Epithelial cell of esophagus (primary cell): ENCODE results near the gene ARAP1.

Source experiments
- DNase-seq: peaks from one replicate; pipeline ENCODE4 v3.0.0; 2010; ENCODE audit warnings: low read depth
- H3K4me3 ChIP-seq: 2 replicates; pipeline ENCODE4 v1.5.1; 2011; ENCODE audit warnings: mild to moderate bottlenecking, low read length, control low read depth
- TF ChIP-seq, protein P1 (sequence below): IDR thresholded peaks from 2 replicates; pipeline ENCODE4 v1.5.1; 2011; ENCODE audit warnings: low read depth, mild to moderate bottlenecking, low read length, control low read depth, inconsistent platforms; ENCODE audit not compliant: insufficient read depth; ENCODE audit errors: missing control alignments

Gene ARAP1

DNA sequence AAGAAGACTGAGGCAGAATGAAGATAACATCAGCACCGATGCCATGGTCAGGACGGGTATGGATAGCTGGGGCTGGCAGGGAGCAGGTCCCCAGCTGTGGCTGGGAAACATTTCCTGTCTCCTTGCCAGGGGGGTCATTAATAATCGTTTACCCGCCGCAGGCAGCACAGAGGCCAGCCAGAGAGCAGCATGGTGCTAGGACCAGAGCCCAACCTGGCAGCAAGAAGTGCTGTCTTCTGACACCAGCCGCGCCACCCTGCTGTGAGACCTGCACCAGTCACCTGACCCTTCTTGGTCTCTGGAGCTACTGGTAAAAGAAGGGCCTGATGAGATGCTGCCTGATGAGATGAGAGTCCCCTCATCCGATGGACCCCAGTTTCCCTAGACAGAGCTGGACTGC, 114.3 kb downstream of the ARAP1 start:
- no peak for DNase-seq
- no peak overlapping the region for H3K4me3 ChIP-seq
- TF ChIP-seq, protein P1, sequence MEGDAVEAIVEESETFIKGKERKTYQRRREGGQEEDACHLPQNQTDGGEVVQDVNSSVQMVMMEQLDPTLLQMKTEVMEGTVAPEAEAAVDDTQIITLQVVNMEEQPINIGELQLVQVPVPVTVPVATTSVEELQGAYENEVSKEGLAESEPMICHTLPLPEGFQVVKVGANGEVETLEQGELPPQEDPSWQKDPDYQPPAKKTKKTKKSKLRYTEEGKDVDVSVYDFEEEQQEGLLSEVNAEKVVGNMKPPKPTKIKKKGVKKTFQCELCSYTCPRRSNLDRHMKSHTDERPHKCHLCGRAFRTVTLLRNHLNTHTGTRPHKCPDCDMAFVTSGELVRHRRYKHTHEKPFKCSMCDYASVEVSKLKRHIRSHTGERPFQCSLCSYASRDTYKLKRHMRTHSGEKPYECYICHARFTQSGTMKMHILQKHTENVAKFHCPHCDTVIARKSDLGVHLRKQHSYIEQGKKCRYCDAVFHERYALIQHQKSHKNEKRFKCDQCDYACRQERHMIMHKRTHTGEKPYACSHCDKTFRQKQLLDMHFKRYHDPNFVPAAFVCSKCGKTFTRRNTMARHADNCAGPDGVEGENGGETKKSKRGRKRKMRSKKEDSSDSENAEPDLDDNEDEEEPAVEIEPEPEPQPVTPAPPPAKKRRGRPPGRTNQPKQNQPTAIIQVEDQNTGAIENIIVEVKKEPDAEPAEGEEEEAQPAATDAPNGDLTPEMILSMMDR, result no peak

DNA sequence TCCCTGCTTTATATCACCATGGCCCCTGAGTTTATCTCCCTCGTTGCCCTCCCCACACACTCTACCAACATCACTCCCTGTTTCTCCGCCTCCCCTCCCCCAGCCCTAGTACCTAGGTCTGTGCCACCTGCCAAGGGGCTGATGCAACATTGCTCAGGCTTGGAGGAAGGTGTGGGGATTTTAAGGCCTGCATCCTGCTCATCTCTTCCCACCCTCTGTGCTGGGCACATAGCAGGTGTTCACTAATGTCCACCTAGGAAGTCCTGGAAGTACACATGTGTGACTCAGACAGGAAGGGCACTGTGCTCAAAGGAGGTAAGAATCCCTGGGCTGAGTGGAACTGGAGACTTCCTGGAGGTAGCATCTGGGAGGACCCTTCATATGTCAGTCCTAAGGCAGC, 115.0 kb downstream of the ARAP1 start:
- no peak overlapping the region for H3K4me3 ChIP-seq
- no peak for DNase-seq
- TF ChIP-seq, protein P1, result no peak

DNA sequence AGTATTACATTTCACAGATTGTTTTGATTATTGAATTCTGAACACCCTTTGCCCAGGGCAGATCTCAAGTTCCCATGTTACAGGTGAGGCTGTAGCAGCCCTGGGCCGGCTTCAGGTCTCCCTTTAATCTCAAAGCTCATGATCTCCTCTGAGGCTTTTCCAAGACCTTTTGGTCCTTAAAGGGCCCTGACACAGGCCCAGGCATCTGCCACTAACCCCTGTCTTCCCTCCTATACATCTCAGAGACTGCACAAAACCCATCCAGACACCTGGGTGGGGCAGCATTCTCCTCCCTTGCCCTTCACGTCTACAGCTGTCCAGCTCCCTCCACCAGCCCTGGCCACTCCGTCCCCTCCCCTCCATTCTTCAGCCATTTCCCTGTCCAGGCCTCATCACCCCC, 115.8 kb downstream of the ARAP1 start:
- DNase-seq, result no peak
- TF ChIP-seq, protein P1, result no peak
- H3K4me3 ChIP-seq, result no peak overlapping the region

DNA sequence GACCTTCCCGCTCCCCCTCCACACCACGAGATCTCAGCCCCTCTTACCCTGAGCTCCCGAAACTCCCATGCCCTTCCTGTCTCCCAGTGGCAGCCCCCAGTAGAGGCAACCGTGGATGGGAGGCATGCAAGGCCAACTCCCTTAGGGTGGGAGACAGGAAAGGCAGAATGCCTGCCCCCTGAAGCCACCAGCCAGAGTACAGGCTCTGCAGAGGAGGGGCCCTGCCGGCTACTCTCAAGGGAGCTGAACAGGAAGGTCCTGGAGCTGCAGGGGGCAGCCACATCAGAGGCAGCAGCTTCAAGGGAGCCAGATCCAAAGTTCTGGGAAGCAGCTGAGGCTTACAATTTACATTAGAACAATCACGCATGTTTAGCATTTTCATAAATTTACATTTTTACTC, 116.3 kb downstream of the ARAP1 start:
- no peak for DNase-seq
- no peak overlapping the region for H3K4me3 ChIP-seq
- TF ChIP-seq, protein P1, result no peak

DNA sequence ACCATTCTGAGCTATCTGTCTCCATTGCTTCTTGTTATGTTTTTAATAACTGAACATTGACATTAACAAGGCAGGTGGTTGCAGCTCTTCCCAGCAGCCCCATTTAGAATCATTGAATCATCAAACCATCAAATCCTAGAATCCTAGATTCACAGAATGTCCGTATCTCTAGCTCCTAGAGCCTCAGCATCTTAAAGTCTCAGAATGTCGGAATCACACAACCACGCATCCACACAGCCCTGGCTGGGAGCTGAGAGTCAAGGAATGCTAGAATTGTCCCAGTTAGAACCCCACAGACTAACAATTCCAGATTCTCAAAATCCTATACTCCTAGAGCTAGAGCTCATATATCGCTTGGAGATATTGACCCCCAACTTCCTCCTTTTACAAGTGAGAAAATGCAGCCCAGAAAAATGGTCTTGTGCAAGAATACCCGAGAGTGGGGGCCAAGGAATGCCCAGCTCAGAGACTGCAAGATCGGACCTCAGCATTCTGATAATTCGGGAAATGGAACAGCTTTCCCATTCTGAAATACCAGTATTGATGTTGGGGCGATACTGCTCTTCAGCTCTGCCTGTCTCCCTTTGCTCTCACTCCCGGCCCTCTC, 116.8 kb downstream of the ARAP1 start:
- H3K4me3 ChIP-seq, result no peak overlapping the region
- TF ChIP-seq, protein P1, result no peak
- no peak for DNase-seq
